Measurements from ENCODE around the gene OSBPL2. TPM values are rescaled to one million over a fixed set of nuclear protein-coding genes. Genes with fewer than 3 reads are reported as not detected.

OSBPL2 gene
- total and polyA plus RNA-seq, 2 experiments from 2014 or later, result 16.6 to 31.2 TPM

- H2AFZ ChIP-seq, result no peak overlapping the region
- no peaks in the 10 kb centered on the region for H3K27me3 ChIP-seq (ENCODE audit: insufficient read depth)
- H3K4me1 Mint-ChIP-seq, result no peaks in the 10 kb centered on the region; the same call in 2 of the 3 replicates
- no peaks in the 10 kb centered on the region for H3K9me2 ChIP-seq (ENCODE audit: insufficient read depth)
- H3K36me3 Mint-ChIP-seq (ENCODE audit: low read depth), result peaks cover 59% of the 10 kb centered on the region
- H3K79me2 ChIP-seq (replicated peaks; ENCODE audit: insufficient read depth), result no peaks in the 10 kb centered on the region
- H3K36me3 ChIP-seq (ENCODE audit: insufficient read depth), result peaks cover 21% of the 10 kb centered on the region
- peaks cover 12% of the 10 kb centered on the region for H3K27me3 Mint-ChIP-seq (ENCODE audit: insufficient read depth, low read depth, poor library complexity)
- no peak overlapping the region for H3K4me2 ChIP-seq
- H3K27ac ChIP-seq (ENCODE audit: low read depth), result no peak overlapping the region
- ATAC-seq (no peak), DNase-seq (ENCODE audit: low spot score) (no peak)
- no peak for TF ChIP-seq REST (IDR thresholded peaks at IDR 0.05; ENCODE audit: unreplicated experiment)
- no peak for TF ChIP-seq POLR2AphosphoS5 (IDR thresholded peaks at IDR 0.05; ENCODE audit: low read depth)
- no peak for TF ChIP-seq ZNF462 (CRISPR knock-in tag; IDR thresholded peaks at IDR 0.05)
- TF ChIP-seq CTCF (conservative IDR thresholded peaks at IDR 0.05; ENCODE audit: low read depth in 2 of 2), result no peak
- no peak for TF ChIP-seq EZH2 (IDR thresholded peaks at IDR 0.05; ENCODE audit: low read depth, unreplicated experiment)
- no peak for TF ChIP-seq CREB1 (CRISPR knock-in tag; IDR thresholded peaks at IDR 0.05; ENCODE audit: low read depth)
- TF ChIP-seq NANOG (IDR thresholded peaks at IDR 0.05; ENCODE audit: borderline replicate concordance), result no peak
- TF ChIP-seq ZNF114 (CRISPR knock-in tag; IDR thresholded peaks at IDR 0.05), result no peak
- no peak for TF ChIP-seq JUNB (IDR thresholded peaks at IDR 0.05; ENCODE audit: unreplicated experiment)
- TF ChIP-seq ETS1 (IDR thresholded peaks at IDR 0.05), result no peak
- no peak for TF ChIP-seq STAT1 (IDR thresholded peaks at IDR 0.05; ENCODE audit: unreplicated experiment)
- no peak for TF ChIP-seq ZNF331 (CRISPR knock-in tag; IDR thresholded peaks at IDR 0.05; ENCODE audit: low read depth)
- no peak for TF ChIP-seq EZH2phosphoT487 (IDR thresholded peaks at IDR 0.05; ENCODE audit: unreplicated experiment)
- no peaks in the 10 kb centered on the region; the same call in 1 of the 2 replicates for H3F3A ChIP-seq (replicated peaks; ENCODE audit: low read depth)
- H4K20me1 ChIP-seq (replicated peaks; ENCODE audit: insufficient read depth), result no peaks in the 10 kb centered on the region
- H3K4me3 ChIP-seq, result no peak overlapping the region
- no peak overlapping the region for H3K4me3 Mint-ChIP-seq
- H3K9me3 Mint-ChIP-seq, result peaks cover 3% of the 10 kb centered on the region; the same call in 1 of the 3 replicates
- no peaks in the 10 kb centered on the region for H3K4me1 ChIP-seq (ENCODE audit: insufficient read depth)
- H3K27ac Mint-ChIP-seq, result no peak overlapping the region
Observed at GRCh38 chr20:62329389-62330377, 91.4 kb downstream of the OSBPL2 start.

Measured in GM23338 (cell line).